SK-N-MC (cell line): ENCODE measurements around the gene RPP30.

Experiments used
- EZH2 ChIP-seq: fragments of 200-600 bp; sonication (generic); IDR thresholded peaks from one replicate; pipeline ENCODE4 v1.6.1; 2017; ENCODE audit warnings: antibody characterized with exemption
- POLR2AphosphoS5 ChIP-seq: IDR thresholded peaks from 2 replicates; pipeline ENCODE4 v1.6.1; 2012; ENCODE audit warnings: mild to moderate bottlenecking, low read depth, low read length, borderline replicate concordance

- no peak for TF ChIP-seq EZH2
- no peak for TF ChIP-seq POLR2AphosphoS5
Measured at GRCh38 chr10:90857635-90858460, 13.9 kb upstream of the RPP30 start, which contains the start of gene HTR7.
